Bone marrow (tissue), 2 donors: ENCODE measurements around the gene KCNJ5.

Source experiments
- DNase-seq, 2 donors: peaks; one replicate each; lab custom pipeline; 2025; lab: John Stamatoyannopoulos, UW

The KCNJ5 gene

DNA sequence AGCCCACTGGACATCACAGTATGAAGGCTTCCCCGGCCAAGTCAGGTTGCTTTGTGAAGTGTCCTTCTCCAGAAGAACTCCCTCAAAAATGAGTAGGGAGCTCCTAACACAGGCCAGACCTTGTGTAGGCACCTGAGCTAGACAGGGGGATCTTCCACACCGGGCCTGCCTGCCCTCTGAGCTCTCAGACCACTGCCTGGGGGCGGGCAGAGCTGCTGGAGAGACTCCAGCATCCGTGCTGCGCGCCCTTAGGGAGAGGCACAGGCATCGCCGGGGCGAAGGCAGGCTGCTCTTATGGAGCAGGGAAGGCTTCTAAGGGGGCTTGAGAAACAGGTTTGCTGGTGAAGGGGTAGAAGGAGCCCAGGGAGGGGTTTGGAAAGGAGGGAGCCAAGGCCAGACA lies 4.4 kb downstream of the KCNJ5 start:
- no peak for DNase-seq

DNA sequence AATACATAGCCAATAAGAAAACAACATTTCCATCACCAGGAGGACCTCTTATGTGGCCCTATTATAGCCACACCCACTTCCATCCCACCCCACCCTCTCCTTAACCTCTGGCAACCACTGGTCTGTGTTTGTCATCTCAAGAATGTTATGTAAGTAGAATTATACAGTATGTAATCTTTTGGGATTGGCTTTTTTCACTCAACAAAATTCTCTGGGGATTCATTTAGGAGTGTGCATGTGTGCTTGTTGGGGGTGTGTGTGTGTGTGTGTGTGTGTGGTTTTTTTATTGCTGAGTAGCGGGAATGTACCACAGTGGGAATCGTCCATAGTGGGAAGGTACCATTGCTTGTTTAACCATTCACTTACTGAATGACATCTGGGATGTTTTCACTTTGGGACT lies 5.2 kb downstream of the KCNJ5 start:
- no peak for DNase-seq

- no peak for DNase-seq
Observed at GRCh38 chr11:128897826-128898225, 6.7 kb downstream of the KCNJ5 start.

DNA sequence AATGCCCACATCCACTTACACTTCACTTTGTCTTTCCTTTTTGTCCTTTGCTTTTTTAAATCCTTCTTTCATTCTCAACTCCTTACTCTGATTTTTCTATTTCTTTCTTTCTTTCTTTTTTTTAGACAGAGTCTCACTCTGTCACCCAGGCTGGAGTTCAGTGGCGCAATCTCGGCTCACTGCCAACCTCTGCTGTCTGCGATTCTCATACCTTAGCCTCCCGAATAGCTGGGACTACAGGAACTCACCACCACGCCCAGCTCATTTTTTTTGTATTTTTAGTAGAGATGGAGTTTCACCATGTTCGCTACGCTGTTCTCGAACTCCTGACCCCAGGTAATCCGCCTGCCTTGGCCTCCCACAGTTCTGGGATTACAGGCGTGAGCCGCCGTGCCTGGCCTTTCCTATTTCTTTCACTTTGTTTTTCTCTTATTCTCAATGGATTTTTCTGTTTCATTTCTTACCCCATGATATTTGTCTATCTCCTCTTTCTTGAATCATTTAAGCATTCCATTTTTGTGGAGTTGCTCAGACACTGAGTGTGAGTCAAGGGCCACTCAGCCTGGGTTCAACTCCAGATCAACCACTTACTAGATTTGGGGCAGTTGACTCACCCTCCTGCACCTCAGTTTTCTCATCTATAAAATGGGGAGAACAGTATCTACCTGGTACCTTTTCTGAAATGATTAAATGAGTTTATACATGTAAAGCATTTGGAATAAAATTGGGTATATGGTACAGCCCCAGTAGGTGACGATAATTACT lies 7.6 kb downstream of the KCNJ5 start:
- no peak for DNase-seq

DNA sequence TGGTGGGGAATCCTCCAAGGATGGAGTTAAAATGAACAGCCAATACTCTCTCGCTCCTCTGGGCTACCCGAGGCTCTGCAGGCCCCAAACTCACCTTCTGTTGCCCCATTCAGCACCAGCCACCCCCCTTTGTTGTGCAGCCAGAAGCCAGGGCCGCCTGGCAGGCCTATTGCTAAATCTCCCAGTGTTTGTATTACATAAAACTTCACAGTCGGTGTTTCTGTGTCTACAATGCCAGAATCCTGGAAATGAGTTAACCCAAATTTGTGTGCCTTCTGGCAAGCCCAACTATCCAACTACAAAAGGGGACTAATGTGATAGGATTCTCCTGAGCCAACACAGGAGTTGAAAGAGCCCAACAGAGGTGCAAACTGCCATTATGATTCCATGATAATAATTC lies 9.3 kb downstream of the KCNJ5 start:
- DNase-seq: no peak

DNA sequence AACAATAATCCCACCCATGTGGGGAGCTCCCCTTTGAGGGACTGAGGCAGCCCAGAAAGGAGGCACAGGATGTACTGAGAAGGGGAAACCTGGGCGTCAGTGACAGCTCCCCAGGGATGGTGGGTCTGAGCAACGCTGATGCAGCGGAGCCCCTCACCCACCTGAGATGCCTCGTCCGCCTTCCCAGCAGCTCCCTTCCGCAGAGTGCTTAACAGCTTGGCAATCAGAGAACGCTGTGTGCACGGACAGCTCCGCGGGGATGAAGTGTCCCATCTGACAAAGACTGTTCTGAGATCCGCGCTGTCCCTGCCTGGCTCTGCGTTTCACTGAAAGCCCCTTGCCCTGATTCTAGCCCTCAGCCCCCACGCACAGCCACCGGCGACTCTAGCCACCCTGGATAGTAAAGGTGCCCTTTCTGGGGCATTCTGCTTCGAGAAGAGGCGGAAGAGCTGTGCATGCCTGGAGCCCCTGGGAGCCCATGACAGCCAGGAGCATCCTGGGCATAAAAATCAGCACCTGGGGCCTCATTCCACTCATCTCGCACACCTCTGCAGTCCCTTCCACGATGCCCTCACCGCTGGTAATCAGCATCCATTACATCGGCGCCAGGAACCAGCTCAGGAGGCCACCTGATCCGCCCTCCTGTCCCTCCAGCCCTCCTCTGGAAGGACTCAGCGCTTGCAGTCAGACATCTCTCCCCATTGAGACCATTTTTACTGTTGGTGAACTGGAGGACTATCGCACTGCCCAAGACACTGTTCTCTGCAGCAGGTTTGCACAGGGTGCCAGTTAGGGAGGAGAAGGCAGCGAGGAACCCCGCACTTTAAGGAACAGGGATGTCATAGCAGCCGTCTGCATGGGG lies 10.7 kb downstream of the KCNJ5 start:
- no peak for DNase-seq

DNA sequence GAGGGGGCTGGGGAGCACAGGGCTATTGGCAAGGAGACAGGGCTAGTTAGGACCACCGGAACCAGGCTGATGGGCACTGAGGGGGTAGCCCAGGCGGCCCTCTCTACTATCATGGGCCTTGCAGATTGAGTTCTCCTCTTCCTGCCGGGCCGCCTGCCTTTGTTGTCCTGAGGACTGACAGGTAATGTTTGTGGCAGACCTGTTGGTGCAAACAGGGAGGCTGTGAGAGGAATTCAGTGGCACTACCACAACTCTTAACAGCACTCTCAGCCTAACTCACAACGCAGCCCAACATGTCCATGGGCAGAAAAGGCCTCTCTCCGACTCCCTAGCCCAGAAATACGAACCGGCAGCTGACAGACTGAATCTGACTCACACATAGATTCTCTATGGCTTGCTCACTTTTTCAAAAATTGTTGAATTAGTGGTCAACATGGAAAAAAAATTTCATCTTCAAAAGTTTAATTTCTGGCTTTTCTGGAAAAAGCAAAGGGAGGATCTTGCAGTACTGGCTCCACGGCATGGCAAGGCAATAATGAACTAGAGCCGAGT lies 11.4 kb downstream of the KCNJ5 start:
- no peak for DNase-seq

GRCh38 chr11:128903248-128904061 lies 12.3 kb downstream of the KCNJ5 start:
- peak in 1 of 2 donors; percentile 36 for DNase-seq

GRCh38 chr11:128904303-128904655 lies 13.1 kb downstream of the KCNJ5 start:
- no peak for DNase-seq

- DNase-seq: no peak
Observed at GRCh38 chr11:128904656-128905344, 13.6 kb downstream of the KCNJ5 start.

DNA sequence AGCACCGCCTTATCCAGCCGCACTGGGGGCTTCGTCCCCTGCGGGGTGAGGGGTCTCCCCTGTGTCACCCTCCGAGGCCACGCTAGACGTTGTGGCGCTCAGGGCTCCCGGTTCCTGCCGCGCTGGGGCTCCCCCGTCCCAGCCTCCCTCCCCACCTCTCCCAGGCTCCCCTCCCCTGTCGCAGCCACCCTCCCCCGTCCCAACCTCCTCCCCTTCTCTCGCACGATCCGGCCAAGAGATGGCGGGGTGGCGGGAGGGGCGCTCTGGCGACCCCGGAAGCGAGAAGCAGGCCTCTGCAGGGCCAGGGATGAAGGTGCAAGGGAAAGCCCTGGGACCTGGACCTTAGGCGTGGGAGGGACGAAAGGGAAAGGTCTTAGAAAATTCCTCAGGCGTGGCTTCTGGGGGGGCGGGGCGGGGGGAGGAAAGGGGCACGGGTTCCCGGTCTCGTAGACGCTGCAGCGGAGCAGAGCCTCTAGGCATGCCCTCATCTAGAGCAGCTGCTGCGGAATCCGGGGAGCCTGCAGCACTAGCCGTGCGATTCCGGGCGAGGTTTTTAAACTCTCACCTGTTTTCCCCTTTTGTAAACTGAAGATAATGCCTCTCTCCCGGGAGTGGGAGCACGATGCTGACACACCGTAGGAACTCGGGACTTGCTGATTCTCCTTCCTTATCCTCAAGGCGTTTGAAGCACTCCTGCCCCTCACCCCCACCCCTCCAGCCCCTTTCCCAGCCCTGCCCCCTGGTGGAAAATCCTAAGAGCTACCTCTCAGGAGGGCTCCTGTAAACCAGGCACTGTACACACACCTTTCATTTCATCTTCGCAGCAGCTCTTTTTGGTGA lies 14.4 kb downstream of the KCNJ5 start:
- peak in 1 of 2 donors; percentile 40 for DNase-seq

GRCh38 chr11:128906185-128907050 lies 15.3 kb downstream of the KCNJ5 start:
- no peak for DNase-seq

- DNase-seq: no peak
Observed at GRCh38 chr11:128907585-128907984, 16.4 kb downstream of the KCNJ5 start.

DNA sequence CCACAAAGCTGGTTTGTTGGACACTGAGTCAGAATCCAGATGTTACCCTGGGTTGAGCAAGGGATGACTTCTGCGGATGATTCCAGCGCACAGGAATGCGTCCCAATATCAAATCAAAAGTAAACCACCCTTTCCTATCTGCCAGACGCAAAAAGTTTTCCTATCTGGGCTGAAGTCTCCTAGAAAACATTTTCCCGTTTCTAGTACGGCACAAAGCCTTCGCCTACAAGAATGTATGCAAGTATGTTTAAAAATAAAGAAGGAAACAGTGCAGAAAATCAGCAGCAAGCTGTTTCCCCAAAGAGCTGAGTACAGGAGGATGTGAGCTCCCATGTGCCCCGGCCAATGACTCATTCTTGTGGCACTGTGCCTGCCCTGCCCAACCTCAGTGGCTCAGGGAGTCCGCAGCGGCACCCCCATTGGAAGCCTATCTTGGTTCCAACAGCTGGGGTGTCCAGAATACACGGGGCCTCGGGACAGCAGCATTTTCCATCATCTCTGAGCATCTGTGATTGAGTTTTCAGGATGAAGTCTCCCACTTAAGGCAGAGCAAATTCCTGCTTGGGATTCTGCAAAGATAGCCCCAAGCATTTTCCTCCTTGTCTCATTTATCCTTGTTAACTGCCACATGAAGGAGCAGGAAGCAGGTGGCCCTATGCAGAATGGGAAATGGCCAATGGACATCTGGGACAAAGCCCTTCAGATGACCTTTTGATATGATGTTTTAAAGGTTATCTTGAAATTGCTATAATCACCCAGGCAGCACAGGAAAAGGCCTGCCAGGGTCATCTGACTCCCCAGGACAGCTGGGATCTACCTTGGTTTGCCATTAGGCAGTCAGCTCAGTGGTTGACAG lies 17.5 kb downstream of the KCNJ5 start:
- DNase-seq: peak; percentile 15 to 81

- DNase-seq: no peak
Observed at GRCh38 chr11:128909438-128910125, 18.4 kb downstream of the KCNJ5 start.

DNA sequence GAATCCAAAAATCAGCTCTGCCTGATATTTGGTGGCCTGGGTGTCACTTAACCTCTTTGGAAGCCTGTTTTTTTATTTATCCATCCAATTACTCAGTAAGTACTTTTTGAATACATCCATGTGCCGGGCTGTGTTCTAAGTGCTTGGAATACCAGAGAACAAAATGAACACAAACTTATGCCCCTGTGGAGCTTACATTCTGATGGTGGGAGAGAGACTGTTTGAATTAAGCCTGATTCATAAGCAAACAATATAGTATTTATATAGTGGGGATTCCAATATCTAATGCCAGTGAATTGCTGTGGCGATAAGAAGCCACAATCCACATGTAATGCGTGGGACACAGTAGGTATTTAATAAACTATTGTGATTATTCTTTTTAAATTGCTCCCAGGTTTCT lies 19.4 kb downstream of the KCNJ5 start:
- DNase-seq: no peak

GRCh38 chr11:128911239-128911638 lies 20.1 kb downstream of the KCNJ5 start:
- no peak for DNase-seq

- no peak for DNase-seq
Observed at GRCh38 chr11:128911701-128912100, 20.5 kb downstream of the KCNJ5 start.
